ENCODE measurements around the gene IL32.

IL32 gene

DNA sequence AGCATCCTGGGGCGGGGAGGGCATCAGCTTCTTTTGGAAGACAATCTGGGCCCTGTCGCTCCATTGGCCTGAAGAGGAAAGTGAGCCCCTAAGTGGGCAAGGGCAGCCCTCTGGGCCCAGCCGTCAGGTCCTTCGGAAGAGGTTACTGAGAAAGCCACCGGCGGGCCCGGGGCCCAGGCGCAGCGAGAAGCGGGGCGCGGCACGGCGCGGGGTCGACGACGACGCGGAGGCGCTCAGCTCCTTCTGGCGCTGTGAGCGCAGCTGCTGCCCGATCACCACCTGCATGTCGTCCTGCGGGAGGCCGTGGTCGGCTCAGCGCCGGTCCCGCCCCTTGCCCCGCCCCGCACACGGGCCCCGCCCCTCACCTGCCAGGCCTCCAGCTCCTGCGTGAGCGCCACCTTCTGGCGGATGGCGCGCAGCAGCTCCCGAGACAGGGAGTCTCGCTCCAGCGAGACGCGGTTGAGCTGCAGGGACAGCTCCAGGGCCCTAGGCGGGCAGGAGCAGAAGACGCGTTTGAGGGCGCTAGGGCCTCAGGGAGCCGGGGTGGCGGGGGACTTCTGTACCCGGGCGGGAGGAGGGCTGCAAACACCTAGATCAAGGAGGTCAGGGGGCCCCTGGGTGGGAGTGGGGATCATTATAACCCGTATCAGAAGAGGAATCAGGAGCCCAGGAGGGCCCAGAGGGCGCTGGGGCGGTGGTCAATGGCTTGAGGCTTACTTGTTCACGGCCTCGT lies 37.3 kb upstream of the IL32 start:
- DNase-seq (ENCODE audit: low spot score): peak; percentile 89

DNA sequence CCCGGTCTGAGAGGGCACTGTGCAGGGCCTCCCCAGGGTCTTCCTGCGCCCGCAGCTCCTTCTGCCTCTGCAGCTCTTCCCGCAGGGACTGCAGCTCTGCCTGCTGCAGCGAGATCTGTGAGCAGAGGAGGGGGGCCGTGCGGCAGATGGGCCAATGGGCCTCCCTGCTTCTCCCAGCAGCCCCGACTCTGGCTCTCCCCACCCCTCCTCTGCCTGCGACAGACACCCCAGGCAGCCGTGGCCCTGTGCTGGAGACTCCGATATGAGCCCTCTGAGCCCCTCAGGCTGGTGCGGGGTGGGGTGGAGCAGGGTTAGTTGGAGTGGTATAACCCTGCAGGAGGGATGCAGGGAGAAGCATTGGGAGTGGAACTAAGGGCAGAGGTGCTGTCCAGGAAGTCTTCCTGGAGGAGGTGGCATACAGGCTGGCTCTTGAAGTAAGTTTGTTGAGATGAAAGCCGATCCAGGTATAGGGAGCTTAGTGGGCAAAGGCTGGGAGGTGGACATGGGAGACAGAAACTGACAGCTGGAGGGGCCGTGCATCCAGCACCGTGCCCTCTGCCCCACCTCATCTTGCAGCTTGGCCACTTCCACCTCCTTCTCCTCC lies 36.6 kb upstream of the IL32 start:
- DNase-seq (ENCODE audit: low spot score): no peak

DNA sequence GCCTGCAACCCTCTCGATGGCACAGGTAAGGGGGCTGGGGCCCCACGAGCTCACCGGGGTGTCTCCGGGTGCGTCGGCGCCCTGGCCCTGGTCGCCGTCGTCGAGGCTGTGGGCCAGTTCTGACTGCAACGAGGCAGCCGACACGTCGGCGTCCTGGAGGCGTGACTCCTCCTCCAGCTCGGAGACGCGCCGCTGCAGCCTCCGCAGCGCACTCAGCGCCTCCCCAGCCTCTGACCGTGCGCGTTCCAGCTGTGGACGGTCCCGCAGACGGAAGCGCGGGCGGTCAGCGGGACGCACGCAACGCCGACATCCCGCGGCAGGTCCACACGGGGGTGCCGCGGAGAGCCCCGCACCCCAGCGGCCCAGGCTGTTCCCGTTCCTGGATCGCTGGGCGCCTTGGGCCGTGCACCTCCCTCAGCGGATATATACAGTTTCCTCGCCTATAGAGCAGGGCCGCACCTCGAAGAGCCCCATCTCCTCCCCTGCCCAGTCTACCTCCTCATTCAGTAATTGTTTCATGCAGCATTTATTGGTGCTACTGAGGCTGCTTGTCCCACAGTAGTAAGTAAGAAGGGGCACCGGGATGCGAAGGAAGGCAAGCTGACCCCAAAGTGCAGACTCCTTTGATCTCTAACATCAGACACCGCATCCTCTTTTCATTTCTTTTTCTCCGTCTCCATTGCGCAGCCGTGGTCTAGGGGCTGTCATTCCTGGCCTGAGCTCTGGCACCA lies 35.8 kb upstream of the IL32 start:
- no peak for DNase-seq (ENCODE audit: low spot score)

DNA sequence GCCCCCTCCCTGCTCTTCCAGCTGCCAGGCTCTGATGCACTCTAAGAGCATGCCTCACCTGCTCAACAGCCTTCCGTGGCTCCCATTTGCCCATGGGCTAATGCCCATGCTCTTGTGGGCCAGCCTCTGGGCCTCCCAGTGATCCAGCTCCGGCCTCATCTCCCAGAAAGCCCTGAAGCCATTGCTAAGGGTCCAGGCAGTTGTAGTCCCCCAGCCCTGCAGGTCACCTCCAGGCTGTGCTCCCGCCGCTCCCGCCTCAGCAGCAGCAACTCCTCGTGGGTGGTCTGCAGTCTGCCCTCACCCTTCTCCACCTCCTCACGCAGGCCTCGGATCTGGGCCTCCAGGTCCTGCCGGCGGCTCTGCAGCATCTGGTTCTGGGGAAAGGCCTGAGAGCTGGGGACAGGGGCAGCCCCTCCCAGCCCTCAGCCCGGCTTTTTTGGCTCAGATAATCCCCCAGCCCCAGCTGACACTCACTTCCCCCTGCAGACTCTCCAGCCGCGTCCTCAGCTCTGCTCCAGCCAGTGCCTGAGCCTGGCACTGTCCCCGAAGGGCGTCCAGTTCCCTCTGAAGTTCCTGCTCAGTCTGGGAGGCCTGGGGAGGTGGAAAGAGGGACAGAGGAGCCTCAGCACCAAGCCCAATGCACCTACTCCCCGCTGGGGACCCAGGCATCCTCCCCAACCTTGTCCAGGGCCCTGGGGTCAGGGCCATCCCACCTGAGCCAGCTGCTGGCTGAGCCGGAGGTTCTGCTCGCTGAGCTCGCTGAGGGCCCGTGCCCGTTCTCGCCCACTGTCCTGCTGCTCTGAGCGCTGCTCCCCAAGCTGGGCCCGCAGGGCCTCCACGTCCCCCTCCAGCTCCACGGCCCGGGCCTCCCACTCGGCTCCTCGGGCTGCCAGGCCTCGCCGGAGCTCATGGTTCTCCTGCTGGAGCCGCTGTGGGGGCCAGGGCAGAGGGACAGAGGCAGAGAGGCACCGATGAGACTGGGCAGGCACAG lies 34.9 kb upstream of the IL32 start:
- no peak for DNase-seq (ENCODE audit: low spot score)

DNA sequence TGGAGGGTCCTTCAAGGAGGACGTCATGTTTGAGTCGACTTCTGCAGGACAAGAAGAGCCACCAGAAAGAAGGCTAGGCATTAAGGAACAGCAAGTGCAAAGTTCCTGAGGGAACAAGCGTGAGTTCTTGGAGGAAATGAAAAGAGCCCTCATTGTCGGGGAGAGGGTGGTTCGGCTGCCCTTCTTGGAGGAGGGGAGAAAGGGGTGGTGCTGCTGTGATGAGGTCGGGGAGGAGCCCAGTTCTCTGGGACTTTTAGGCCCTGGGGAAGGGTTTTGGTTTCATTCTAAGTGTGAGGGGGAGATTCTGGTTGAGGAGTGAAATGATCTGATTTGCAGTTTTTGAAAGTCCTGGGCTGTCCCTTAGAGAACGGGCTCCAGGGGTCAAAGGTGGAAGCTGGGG lies 32.8 kb upstream of the IL32 start:
- DNase-seq (ENCODE audit: low spot score): no peak

DNA sequence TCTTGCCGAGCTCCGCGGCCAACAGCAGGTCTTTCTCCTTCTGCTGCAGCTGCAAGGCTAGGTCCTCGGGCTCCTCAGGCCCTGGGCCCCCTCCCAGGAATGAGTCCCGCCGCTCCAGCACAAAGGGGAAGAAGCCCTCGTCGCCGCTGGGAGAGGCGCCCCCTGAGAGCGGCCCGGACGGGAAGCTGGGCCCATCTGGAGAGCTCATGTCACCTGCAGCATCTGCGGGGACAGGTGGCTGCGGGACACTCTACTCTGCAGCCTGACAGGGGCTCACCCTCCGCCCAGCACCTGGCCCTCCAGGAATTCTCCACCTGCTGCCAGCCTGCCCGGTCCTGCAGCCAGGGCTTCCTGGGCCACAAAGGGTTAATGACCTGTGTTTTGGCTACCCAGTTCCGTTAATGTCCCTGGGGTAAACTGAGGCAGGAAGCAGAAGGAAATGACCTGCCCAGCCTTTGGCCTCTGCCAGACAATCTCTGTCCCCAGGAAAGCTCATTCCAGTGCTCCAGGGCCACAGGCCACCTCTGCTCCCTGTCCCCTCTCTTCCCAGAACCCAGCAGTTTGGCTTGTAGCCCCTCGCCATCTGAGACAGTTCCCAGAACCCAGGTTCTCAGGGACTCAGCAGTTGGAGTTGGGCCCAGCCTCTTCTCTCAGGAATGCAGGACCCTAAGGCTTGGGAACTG lies 30.0 kb upstream of the IL32 start:
- DNase-seq (ENCODE audit: low spot score): no peak

DNA sequence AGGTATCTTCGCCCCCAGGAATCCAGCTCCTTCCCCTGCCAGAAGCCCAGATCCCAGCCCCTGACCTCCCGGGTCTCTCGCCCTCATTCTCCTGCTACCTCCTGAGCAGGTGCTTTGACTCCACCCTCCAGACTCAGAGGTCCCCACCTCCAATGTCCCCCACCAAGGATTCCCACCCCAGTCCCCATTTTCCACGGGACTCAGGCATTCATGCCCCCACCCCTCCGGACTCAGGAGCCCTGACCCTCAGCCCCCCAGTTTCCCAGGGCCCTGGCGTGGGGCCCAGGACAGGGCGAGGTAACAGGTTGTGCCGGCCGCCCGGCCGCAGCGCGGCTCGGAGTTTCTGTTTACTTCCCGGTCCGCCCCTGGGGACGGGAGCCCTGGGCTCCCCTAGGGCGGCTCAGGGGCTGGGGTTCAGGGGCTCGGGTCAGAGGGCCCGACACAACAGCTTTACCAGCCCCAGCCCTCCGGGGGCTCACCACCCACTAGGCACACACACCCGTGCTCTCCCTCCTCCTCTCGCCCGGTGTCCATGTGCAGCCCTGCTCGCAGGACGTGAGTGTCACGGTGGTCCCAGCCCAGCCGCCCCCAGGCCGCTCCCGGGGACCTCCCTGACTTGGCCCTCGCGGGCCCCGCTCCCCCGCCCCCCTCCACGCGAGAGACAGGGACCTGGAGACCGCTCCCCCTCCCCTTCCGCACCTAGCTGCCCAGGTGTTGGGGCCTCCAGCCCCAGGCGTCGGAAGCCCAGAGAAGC lies 29.3 kb upstream of the IL32 start:
- no peak for DNase-seq (ENCODE audit: low spot score)

DNA sequence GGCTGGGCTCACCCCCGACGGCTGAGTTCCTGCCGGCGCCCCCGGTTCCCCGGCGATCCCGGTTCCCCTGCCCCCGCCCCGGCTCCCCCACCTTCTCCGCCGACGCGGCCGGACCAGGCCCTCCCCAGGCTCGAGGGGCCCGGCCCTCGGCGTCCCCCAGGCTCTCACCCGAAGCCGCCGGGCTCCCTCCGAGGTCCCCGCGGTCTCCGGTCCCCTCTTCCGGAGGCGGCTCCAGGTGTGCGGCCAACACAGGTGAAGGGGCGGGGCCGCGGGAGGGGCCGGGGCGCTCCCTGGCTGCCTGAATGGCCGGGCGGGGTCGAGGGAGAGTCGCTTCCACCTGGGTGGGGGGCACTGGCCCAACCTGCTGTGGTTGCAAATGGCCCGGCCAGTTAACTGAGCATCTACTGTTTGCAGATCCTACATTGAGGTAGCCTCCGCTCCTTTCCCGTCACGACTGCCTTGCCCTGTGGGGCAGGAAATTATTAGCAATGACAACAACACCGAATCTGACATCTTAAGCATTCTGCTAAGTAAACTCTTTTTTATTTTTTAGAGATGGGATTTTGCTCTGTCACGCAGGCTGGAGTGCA lies 28.6 kb upstream of the IL32 start, which contains the start of gene BICDL2:
TSS of gene BICDL2 (minus strand) at position 219 of the 590 bp plus-strand sequence. CDS start 1,448 bp downstream, outside the sequence.
- no peak for DNase-seq (ENCODE audit: low spot score)

DNA sequence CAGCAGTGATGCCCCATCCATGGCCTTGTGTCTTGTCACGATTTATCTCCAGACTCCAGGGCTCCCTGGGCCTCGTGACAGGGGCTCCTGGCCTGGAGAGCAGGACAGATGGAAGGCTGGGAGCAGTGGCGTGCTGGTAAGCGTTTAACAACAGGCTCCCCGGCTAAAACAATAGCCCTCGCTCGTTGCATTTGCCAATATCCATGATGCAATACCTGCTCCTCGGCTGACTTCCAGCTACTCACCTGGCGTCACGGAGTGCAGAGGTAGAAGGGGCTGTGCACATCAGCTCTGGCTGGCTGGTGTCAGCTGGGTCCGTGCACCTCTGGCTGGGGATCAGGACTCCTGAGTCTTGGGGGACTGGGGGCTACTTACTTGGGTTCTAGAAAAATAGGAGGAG lies 27.2 kb upstream of the IL32 start:
- DNase-seq (ENCODE audit: low spot score): no peak

DNA sequence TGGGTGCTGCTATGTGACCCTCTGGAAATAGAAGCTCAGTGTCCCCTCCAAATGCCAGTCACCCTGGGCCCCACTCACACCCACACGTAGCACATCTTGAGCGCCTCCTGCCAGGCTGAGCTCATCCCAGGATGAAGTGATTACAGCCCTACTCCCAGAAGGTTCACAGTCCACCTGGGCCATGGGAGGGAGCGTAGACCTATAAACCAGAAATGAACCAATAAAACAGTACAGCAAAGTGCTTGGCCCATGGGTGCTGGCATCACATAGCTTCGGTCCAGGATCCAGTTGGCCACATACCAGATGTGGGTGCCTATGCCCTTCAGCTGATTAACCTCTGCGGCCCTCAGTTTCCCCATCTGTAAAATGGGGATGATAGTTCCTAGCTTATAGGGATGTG lies 26.5 kb upstream of the IL32 start:
- no peak for DNase-seq (ENCODE audit: low spot score)

DNA sequence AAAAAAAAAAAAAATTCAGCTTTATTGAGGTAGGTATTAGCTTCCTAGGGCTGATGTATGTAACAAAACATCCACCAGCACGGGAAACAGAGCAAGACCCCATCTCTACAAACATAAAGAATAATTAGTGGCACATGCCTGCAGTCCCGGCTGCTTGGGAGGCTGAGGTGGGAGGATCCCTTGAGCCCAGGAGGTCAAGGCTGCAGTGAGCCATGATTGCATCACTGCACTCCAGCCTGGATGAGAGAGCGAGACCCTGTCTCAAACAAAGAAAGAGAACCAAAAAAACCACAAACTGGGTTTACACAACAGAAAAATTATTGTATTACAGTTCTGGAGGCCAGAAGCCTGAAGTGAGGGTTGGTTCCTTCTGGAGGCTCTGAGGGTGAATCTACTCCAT lies 23.1 kb upstream of the IL32 start:
- DNase-seq (ENCODE audit: low spot score): no peak

DNA sequence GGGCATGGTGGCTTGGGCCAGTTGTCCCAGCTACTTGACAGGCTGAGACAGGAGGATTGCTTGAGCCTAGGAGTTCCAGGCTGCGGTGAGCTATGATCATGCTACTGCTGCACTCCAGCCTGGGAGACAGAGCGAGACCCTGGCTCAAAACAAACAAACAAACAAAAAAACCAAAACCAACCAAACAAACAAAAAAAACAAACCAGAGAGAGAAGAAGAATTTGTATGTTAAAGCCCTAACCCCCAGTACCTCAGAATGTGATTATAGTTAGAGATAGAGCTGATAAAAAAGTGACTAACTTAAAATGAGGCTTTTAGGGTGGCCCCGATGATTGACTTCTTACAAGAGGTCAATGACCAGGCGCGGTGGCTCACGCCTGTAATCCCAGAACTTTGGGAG lies 20.7 kb upstream of the IL32 start:
- no peak for DNase-seq (ENCODE audit: low spot score)

DNA sequence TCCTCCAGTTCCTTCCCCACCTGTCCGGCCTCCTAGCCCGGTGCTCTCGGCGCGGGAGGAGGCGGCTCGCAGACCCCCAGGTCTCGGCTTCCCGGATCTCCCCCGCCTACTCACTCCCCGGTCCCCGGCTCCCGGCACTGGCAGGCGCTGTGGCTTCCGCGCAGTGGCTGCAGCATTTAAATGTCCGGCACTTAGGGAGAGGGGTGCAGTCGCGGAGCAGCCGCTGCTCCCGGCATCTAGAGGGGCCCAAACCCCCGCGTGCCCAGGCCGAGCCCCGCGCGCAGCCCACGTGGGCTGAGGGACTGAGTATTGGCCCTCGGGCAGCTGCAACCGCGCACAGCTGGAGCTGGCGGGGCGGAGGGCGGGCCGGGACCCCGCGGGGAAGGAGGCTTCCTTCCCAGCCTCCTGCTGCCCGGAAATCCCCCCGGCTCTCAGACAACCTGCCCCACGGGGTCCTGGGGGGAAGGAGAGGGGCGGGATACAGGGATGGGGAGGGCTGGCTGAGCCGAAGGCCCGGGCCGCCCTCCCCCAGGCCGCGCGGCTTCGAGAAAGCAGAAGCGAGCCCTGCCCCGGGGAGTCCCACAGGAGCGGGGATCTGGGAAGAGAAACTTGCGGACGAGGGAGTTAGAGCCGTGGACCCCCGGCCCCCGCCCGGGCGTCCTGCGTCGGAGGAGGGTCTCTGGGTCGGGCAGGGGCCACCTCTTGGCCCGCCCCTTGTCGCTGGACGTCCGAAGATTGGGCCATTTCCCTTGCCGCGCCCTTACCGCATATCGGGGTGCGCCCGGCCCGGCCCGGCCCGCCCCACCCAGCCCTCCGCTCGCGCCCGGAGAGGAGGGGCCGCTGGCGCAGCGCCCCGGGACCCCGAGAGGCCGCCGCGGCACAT lies 19.4 kb upstream of the IL32 start, which contains the start of gene MMP25:
TSS of gene MMP25 (plus strand) at position 804 of the 883 bp plus-strand sequence. CDS start 357 bp downstream, outside the sequence.
- DNase-seq (ENCODE audit: low spot score): no peak

DNA sequence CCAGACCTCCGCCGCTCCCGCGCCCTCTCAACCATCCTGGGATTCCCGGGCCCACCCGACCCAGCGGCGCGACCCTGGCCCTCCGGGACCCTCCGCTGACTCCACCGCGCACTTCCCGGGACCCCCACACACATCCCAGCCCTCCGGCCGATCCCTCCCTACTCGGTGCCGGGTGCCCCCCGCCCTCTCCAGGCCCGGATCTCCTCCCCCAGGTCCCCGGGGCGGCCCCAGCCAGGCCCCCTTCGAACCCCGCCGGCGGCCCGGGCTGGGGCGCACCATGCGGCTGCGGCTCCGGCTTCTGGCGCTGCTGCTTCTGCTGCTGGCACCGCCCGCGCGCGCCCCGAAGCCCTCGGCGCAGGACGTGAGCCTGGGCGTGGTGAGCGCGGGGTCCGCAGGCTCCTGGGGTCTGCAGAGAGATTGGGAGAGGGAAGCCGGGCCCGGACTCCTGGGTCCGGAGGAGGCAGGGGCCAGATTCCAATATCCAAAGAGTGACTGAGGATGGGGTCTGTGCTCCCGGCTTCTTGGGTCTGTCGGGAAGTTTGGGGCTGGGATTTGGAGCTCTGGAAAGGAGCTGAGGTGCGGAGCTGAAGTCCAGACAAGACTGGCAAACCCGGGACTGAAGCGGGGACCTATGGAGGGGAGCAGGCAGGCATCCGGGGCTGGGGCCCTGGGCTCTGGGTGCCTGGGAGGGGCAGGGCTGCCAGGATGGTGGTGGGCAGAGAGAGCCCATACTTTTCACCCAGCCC lies 18.6 kb upstream of the IL32 start:
- no peak for DNase-seq (ENCODE audit: low spot score)

DNA sequence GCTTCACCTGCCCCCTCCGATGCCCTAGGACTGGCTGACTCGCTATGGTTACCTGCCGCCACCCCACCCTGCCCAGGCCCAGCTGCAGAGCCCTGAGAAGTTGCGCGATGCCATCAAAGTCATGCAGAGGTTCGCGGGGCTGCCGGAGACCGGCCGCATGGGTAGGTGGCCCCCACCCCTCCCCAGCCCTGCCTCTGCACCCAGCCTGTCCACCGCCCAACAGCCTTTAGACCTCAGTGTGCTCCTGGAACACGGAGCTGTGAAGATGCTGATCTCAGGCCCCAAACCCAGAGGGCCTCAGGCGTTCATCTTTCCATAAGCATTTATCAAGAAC lies 18.1 kb upstream of the IL32 start:
- no peak for DNase-seq (ENCODE audit: low spot score)

DNA sequence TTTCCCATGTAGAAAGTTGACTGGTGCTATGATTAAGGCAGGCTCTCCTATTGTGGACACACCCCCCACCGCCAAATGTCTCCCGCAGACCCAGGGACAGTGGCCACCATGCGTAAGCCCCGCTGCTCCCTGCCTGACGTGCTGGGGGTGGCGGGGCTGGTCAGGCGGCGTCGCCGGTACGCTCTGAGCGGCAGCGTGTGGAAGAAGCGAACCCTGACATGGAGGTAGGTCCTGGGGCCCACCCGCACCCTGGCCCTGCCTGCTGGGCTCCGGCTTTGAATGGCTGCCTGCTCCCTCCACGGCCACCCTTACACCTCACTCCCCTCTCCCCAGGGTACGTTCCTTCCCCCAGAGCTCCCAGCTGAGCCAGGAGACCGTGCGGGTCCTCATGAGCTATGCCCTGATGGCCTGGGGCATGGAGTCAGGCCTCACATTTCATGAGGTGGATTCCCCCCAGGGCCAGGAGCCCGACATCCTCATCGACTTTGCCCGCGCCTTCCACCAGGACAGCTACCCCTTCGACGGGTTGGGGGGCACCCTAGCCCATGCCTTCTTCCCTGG lies 15.4 kb upstream of the IL32 start:
- no peak for DNase-seq (ENCODE audit: low spot score)

DNA sequence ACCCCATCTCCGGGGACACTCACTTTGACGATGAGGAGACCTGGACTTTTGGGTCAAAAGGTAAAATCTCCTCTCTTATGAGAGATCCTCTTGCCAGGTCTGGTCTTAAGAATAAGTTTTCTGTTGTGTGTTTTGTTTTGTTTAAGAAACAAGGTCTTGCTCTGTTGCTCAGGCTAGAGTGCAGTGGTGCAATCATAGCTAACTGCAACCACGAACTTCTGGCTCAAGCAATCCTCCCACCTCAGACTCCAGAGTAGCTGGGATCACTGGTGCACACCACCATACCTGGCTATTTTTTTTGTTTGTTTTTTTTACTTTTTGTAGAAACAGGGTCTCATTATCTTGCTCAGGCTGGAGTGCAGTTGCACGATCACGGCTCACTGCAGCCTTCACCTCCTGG lies 15.0 kb upstream of the IL32 start:
- no peak for DNase-seq (ENCODE audit: low spot score)

DNA sequence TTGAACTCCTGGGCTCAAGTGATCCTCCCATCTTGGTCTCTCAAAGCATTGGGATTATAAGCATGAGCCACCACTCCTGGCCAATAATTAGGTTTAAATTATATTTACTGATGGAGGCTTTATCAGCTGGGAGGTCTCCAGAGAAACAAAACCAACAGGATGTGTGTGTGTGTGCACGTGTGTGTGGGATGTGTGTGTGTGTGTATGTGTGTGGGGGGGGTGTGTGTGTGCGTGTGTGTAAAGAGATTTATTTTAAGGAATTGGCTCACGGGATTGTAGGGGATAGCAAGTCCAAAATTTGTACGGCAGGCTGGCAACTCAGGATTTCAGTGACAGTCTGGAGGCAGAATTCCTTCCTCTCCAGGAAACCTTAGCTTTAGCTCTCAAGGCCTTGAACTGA lies 14.4 kb upstream of the IL32 start:
- DNase-seq (ENCODE audit: low spot score): no peak

Data from hematopoietic multipotent progenitor cell treated with erythropoietin and hydrocortisone succinate and interleukin-3 and kit ligand, for 15 days (in vitro differentiated cells).